Mammary epithelial cell (primary cell): Measurements from ENCODE around the gene PVR.

Source experiments
- EZH2 ChIP-seq: IDR thresholded peaks from 2 replicates; pipeline ENCODE4 v1.6.1; 2012; ENCODE audit warnings: low read length, inconsistent platforms, borderline replicate concordance
- TF ChIP-seq, protein P1 (sequence below), 2 donors: IDR thresholded peaks in 1 of 2; conservative IDR thresholded peaks in 1 of 2; 2 replicates each; pipeline ENCODE4 v1.5.1; 2011 to 2012; ENCODE audit warnings: inconsistent platforms in 2 of 2, low read length in 2 of 2, mild to moderate bottlenecking in 2 of 2, control low read depth in 1 of 2, low read depth in 1 of 2; ENCODE audit not compliant: insufficient read depth in 1 of 2; ENCODE audit errors: extremely low read depth in 1 of 2

DNA sequence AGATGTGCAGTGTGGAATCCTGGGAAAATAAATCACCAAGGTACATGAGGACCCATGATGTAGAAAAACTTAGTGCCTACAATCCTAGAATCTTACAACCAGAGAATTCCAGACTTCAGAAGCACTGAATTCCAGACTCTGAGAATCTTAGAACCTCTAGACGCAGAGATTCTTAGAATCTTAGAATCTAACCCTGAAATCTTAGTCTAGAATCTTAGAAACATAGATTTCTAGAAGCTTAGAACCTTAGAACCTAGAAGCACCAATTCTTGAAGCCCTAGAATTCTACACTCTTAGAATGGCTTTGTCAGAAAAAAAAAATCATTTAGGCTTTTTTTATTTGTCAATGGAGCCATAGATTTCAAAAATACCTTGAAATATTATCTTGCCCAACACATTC lies 61.3 kb downstream of the PVR start:
- TF ChIP-seq, protein P1, sequence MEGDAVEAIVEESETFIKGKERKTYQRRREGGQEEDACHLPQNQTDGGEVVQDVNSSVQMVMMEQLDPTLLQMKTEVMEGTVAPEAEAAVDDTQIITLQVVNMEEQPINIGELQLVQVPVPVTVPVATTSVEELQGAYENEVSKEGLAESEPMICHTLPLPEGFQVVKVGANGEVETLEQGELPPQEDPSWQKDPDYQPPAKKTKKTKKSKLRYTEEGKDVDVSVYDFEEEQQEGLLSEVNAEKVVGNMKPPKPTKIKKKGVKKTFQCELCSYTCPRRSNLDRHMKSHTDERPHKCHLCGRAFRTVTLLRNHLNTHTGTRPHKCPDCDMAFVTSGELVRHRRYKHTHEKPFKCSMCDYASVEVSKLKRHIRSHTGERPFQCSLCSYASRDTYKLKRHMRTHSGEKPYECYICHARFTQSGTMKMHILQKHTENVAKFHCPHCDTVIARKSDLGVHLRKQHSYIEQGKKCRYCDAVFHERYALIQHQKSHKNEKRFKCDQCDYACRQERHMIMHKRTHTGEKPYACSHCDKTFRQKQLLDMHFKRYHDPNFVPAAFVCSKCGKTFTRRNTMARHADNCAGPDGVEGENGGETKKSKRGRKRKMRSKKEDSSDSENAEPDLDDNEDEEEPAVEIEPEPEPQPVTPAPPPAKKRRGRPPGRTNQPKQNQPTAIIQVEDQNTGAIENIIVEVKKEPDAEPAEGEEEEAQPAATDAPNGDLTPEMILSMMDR (conservative IDR thresholded peaks at IDR 0.05 in 1 of 2, IDR thresholded peaks at IDR 0.05 in 1 of 2; ENCODE audit: extremely low read depth in 1 of 2, insufficient read depth in 1 of 2, low read depth in 1 of 2, low read length in 2 of 2) = no peak
- no peak for TF ChIP-seq EZH2
